ENCODE measurements around the gene SURF1. TPM values are rescaled to one million over a fixed set of nuclear protein-coding genes. Genes with fewer than 3 reads are reported as not detected.
A peak's percentile ranks its signal among the peaks of the same experiment; 100 is the strongest.

Gene SURF1
- total RNA-seq, 1 donor from 2014 or later = 27.3 TPM

DNA sequence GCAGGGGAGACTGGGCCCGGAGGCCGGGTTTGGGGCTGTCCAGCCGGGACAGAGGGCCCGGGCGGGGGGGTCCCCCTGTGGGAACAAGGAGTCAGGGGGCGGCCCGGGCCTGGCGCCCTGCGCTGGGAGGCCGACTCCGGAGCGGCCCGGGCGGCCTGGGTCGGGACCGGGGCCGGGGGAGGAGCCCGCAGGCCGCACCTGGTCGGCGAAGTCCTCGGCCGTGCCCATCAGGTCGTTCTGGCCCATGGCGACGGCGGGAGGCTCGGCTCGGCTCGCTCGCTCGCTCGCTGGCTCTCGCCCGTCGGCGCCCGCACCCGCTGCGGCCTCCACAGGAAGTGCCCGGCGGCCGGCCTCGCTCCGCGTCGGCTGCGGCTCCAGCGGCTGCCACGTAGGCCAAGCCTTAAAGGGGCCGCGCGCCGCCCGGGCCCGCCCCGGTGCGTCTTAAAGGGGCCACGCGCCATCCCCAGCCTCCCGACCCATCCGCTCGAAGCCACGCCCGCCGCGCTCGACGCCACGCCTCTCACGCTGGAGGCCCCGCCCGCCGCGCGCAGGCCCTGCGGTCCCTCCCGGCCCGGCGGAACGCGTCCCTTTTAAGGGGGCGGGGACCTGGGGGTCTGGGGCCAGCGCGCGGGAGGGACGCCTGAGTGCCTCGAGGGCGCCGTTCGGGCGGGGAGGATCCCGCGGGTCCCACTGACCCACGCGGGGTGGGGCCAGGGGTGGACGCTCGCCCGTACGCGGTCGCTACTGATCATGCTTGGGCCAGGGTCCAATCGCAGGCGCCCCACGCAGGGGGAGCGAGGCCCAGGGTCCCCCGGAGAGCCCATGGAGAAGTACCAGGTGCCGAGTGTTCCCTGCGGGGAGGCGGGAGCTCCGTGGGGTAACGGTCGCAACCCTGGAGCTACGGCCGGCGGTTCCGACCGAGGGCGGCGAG, 19.7 kb upstream of the SURF1 start, which contains the start of the genes STKLD1 and SURF4:
Gene STKLD1 (plus strand): TSS at position 643 of the 931 bp plus-strand sequence. CDS start 108 bp downstream, at position 751.
Gene SURF4 (minus strand): TSS at position 337 of the 931 bp plus-strand sequence. CDS start 91 bp downstream, at position 246.
- no peak for TF ChIP-seq CTCF (conservative IDR thresholded peaks at IDR 0.05; ENCODE audit: low read depth, low read length)
- peak; percentile 36 for DNase-seq (ENCODE audit: low read depth)
- H3K4me3 ChIP-seq (ENCODE audit: low read depth, low read length) = peak within 1 kb of the TSS; percentile 97

DNA sequence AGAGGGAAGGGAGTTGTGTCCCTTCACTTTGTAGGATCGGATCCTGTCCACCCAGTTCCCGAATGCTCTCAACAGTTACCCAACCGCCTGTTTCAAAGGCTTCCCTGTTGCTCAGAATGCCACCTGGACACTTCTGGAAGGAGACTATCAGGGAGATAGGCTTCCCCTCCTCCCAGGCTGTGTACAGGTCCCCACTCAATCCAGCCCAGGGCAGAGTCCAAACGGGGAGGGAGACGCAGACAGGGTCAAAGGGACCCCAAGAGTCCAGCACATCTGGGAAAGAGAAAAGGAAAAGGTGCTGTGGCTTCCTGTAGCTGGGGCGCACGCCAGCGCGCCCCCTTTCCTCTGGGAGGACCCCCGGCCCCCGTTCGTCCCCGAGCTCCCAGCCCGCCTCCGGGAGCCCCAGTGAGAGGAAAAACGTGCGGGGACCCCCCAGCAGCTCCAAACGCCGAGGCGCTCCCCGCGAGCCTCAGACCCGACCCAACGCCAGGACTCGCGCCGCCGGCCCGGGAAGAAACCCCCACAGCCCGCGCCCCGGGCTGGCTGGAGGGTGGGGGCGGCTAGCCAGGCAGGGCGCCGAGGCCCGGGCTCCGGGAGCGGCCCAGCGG, 18.9 kb upstream of the SURF1 start:
- peak overlapping the region; percentile 97 for H3K4me3 ChIP-seq (ENCODE audit: low read depth, low read length)
- DNase-seq (ENCODE audit: low read depth) = no peak
- TF ChIP-seq CTCF (conservative IDR thresholded peaks at IDR 0.05; ENCODE audit: low read depth, low read length) = peak; percentile 24

GRCh38 chr9:133374612-133375115, 18.4 kb upstream of the SURF1 start:
- TF ChIP-seq CTCF (conservative IDR thresholded peaks at IDR 0.05; ENCODE audit: low read depth, low read length) = no peak
- no peak for DNase-seq (ENCODE audit: low read depth)
- H3K4me3 ChIP-seq (ENCODE audit: low read depth, low read length) = peak overlapping the region; percentile 97

DNA sequence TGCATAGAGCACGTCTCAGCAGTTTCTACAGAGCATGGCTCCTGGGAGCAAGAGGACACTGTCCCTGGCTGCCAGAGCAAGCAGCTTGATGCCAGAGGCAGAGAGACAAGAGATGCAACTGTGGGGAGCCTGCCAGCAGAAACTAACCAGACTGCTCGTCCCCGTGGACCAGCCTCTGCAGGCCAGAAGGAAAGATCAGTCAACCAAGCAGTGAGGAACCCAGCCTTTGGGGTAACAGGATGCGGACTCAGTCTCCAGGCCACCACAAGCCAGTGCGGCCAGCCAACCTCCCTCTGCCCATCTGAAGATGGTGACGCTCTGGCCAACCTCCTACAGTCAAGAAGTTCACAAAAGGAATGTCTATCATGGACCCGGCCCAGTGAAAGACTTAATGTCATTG, 15.9 kb upstream of the SURF1 start:
- no peak for DNase-seq (ENCODE audit: low read depth)
- H3K4me3 ChIP-seq (ENCODE audit: low read depth, low read length) = no peak overlapping the region
- TF ChIP-seq CTCF (conservative IDR thresholded peaks at IDR 0.05; ENCODE audit: low read depth, low read length) = no peak

DNA sequence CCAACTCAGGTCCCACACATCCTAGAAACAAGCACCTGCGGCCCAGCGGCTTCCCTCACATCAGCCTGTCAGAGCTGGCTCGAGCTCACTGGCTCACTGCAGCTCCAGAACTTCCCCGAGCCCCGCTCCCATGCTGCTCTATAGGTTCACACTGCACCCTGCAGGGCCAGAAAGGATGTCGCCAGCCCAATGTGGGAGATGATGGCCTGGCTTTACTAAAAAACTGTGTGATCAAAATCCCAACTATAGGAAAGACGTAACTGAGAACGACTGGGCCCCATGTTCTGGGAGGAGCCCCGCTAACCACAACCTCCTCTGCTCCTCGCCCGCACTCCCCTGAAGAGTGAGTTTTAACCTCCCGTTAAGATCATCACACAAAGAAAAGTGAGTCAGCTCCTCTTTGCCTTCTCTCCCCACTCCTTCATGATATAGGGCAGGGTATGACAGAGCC, 15.0 kb upstream of the SURF1 start:
- peak; percentile 9 for TF ChIP-seq CTCF (conservative IDR thresholded peaks at IDR 0.05; ENCODE audit: low read depth, low read length)
- DNase-seq (ENCODE audit: low read depth) = no peak
- no peak overlapping the region for H3K4me3 ChIP-seq (ENCODE audit: low read depth, low read length)

GRCh38 chr9:133370685-133371084, 14.4 kb upstream of the SURF1 start:
- no peak for DNase-seq (ENCODE audit: low read depth)
- TF ChIP-seq CTCF (conservative IDR thresholded peaks at IDR 0.05; ENCODE audit: low read depth, low read length) = no peak
- no peak overlapping the region for H3K4me3 ChIP-seq (ENCODE audit: low read depth, low read length)

Data from epithelial cell of proximal tubule (primary cell).